Measurements from ENCODE around the gene TMEM201.
A peak's percentile ranks its signal among the peaks of the same experiment; 100 is the strongest.

Gene TMEM201

GRCh38 chr1:9591669-9592509 lies 3.2 kb downstream of the TMEM201 start:
- TF ChIP-seq CREB1 (IDR thresholded peaks at IDR 0.05; ENCODE audit: low read depth) = no peak
- TF ChIP-seq MAX (IDR thresholded peaks at IDR 0.05) = no peak
- no peak for TF ChIP-seq FOXM1 (IDR thresholded peaks at IDR 0.05; ENCODE audit: borderline replicate concordance, low read depth)
- TF ChIP-seq REST (IDR thresholded peaks at IDR 0.05; ENCODE audit: low read depth) = no peak
- no peak for TF ChIP-seq TCF12 (IDR thresholded peaks at IDR 0.05; ENCODE audit: low read depth)
- TF ChIP-seq CEBPB (IDR thresholded peaks at IDR 0.05) = no peak

- TF ChIP-seq TEAD4 (IDR thresholded peaks at IDR 0.05) (no peak), CEBPB (IDR thresholded peaks at IDR 0.05) (no peak), RAD21 (IDR thresholded peaks at IDR 0.05; ENCODE audit: low read depth) (no peak), NFIC (IDR thresholded peaks at IDR 0.05) (no peak), EP300 (IDR thresholded peaks at IDR 0.05; ENCODE audit: borderline replicate concordance) (no peak), REST (IDR thresholded peaks at IDR 0.05; ENCODE audit: low read depth) (no peak)
- TF ChIP-seq, protein P1, sequence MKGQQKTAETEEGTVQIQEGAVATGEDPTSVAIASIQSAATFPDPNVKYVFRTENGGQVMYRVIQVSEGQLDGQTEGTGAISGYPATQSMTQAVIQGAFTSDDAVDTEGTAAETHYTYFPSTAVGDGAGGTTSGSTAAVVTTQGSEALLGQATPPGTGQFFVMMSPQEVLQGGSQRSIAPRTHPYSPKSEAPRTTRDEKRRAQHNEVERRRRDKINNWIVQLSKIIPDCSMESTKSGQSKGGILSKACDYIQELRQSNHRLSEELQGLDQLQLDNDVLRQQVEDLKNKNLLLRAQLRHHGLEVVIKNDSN (IDR thresholded peaks at IDR 0.05) = no peak
Observed at GRCh38 chr1:9592510-9593075, 3.9 kb downstream of the TMEM201 start.

DNA sequence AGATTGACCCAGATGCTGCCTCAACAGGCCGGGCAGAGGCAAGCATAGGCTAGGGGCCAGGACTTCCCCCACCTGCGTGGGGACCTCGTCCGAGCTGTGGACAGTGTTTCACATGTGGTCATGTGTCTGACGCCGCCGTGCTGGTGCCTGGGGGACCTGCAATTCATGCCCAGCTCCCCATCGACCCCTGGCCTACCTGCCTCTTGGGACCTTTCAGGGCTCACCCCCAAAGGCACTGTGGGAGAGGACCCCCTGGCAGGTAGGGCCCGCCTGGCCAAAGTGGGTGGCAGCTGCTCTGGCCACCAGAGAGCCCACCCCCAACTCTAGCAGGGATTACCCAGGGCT lies 4.4 kb downstream of the TMEM201 start:
- TF ChIP-seq MAX (IDR thresholded peaks at IDR 0.05) (no peak), FOXM1 (IDR thresholded peaks at IDR 0.05; ENCODE audit: borderline replicate concordance, low read depth) (no peak), TEAD4 (IDR thresholded peaks at IDR 0.05) (no peak), RAD21 (IDR thresholded peaks at IDR 0.05; ENCODE audit: low read depth) (no peak)

DNA sequence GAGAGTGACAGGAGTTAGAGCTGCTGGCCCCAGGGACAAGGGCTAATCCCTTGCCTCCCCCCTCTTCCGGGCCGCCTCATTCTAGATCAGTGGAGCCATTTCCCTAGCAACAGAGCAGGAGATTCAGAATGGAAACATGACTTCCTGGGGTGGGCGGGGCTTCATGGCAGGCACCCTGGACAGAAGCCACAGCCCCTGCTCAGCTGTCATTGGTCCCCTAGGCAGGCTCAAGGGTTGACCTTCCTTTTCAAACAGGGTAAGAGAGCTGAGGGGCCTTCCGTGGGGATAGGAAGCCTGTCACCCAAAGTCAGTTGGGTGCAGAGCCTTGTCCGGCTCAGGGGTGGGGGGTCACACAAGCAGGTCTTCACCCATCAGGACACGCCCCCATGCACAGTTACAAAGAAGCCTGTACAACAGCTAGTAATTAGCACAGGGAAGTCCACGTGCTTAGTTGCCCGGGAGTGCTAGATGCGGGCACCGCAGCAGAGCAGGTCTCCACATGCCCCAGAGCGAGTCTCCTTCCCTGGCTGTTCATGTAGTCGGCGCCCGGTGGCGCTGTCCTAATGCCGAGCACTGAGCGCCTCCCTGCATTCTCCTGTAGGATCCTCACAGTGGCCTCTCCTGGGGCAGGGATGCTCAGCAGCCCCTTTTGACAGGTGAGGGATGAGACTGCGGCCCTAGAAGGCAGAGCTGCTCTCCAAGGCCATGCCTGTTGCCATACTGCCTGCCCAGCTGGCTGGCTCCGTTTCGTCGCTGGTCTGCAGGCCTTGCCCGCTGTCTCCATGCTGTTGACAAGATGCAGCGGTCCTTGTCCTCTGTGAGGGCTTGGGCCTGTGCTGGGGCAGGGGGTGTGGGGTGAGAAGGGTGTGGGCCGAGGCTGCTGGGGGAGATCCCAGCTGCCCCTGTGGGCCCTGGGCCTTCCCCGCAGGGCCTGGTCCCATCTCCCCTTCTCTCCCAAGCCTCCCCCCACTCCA lies 5.1 kb downstream of the TMEM201 start:
- TF ChIP-seq TCF12 (IDR thresholded peaks at IDR 0.05; ENCODE audit: low read depth) = no peak
- no peak for TF ChIP-seq RAD21 (IDR thresholded peaks at IDR 0.05; ENCODE audit: low read depth)
- peak; percentile 58 for TF ChIP-seq REST (IDR thresholded peaks at IDR 0.05; ENCODE audit: low read depth)
- TF ChIP-seq EP300 (IDR thresholded peaks at IDR 0.05; ENCODE audit: borderline replicate concordance) = no peak
- no peak for TF ChIP-seq FOXM1 (IDR thresholded peaks at IDR 0.05; ENCODE audit: borderline replicate concordance, low read depth)
- no peak for TF ChIP-seq EGR1 (IDR thresholded peaks at IDR 0.05)
- TF ChIP-seq, protein P1 (IDR thresholded peaks at IDR 0.05) = no peak
- no peak for TF ChIP-seq MAX (IDR thresholded peaks at IDR 0.05)

Data from Ishikawa (cell line).